Measurements from ENCODE around the gene VGLL4.

DNA sequence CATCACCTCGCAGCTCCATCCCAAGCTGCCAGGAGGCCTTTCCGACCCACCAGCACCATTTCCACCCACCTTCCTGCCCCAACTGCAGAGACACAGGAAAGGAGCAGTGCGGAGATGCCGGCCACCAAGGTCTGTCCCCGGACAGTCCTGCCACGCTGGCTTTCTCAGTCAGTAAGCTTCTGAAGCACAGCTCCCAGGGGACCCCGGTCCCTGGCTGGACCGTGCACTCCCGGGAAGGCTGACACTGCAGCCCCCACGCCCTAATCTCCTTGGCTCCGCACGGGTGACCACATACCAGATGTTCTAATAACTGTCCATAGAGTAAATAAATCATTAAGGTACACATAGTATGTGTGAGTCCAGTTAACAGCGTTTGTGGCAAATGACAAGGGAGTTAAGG lies 73.5 kb downstream of the VGLL4 start:
- TF ChIP-seq, protein P1, sequence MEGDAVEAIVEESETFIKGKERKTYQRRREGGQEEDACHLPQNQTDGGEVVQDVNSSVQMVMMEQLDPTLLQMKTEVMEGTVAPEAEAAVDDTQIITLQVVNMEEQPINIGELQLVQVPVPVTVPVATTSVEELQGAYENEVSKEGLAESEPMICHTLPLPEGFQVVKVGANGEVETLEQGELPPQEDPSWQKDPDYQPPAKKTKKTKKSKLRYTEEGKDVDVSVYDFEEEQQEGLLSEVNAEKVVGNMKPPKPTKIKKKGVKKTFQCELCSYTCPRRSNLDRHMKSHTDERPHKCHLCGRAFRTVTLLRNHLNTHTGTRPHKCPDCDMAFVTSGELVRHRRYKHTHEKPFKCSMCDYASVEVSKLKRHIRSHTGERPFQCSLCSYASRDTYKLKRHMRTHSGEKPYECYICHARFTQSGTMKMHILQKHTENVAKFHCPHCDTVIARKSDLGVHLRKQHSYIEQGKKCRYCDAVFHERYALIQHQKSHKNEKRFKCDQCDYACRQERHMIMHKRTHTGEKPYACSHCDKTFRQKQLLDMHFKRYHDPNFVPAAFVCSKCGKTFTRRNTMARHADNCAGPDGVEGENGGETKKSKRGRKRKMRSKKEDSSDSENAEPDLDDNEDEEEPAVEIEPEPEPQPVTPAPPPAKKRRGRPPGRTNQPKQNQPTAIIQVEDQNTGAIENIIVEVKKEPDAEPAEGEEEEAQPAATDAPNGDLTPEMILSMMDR (IDR thresholded peaks at IDR 0.05) = no peak
- TF ChIP-seq POLR2A (IDR thresholded peaks at IDR 0.05) = no peak
- TF ChIP-seq POLR2AphosphoS5 (IDR thresholded peaks at IDR 0.05) = no peak

All from gastroesophageal sphincter (tissue), 3 donors.